ENCODE data around the gene ZBTB16. TPM values are rescaled to one million over a fixed set of nuclear protein-coding genes. Genes with fewer than 3 reads are reported as not detected.

Gene ZBTB16
- total and polyA plus RNA-seq, 11 donors = 15.3 to 130 (median 62.8) TPM

DNA sequence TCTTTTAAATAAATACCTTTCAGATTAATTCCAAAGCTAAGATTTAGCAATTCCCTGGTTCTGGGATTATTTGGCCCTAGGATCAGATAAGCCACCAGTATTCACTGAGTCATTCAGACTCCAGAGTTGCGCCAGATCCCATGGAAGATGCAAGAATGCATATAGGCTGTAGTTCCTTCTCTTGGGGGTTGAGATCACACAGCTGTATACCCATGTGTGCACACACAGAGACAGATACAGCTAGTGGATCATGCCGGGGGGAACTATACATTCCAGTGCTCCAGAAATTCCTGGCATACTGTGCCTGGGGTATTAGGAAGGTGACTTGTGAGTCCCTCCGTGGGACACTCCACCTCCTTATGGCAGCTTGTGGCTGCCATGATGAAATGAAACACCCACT is 75.4 kb downstream of the ZBTB16 start:
- DNase-seq (no peak), ATAC-seq (peak in 1 of 4 donors; percentile 5)
- intact Hi-C loops (cut with DNase I) = loop anchor here in 1 of 10 donors (10.0 kb wide), 1 partner anchor 50 kb away; no protein-coding TSS in a partner anchor
- Histone ChIP-seq H3K9me3 (no peaks in the 10 kb centered on the region), H3K36me3 (no peaks in the 10 kb centered on the region), H3K4me3 (no peak overlapping the region), H3K27ac (peak overlapping the region in 10 of 12 donors; percentile 13 to 86 (median 70)), H3K4me1 (peaks cover 63 to 100% (median 97%) of the 10 kb centered on the region in 12 donors), H3K27me3 (no peaks in the 10 kb centered on the region)
- WGBS, 4 donors = 77 to 92% (median 79%) methylated on average over 3 of the region's 3 CpGs
- no peak for TF ChIP-seq POLR2A (IDR thresholded peaks at IDR 0.05)
- TF ChIP-seq, protein P1, sequence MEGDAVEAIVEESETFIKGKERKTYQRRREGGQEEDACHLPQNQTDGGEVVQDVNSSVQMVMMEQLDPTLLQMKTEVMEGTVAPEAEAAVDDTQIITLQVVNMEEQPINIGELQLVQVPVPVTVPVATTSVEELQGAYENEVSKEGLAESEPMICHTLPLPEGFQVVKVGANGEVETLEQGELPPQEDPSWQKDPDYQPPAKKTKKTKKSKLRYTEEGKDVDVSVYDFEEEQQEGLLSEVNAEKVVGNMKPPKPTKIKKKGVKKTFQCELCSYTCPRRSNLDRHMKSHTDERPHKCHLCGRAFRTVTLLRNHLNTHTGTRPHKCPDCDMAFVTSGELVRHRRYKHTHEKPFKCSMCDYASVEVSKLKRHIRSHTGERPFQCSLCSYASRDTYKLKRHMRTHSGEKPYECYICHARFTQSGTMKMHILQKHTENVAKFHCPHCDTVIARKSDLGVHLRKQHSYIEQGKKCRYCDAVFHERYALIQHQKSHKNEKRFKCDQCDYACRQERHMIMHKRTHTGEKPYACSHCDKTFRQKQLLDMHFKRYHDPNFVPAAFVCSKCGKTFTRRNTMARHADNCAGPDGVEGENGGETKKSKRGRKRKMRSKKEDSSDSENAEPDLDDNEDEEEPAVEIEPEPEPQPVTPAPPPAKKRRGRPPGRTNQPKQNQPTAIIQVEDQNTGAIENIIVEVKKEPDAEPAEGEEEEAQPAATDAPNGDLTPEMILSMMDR (IDR thresholded peaks at IDR 0.05) = no peak

DNA sequence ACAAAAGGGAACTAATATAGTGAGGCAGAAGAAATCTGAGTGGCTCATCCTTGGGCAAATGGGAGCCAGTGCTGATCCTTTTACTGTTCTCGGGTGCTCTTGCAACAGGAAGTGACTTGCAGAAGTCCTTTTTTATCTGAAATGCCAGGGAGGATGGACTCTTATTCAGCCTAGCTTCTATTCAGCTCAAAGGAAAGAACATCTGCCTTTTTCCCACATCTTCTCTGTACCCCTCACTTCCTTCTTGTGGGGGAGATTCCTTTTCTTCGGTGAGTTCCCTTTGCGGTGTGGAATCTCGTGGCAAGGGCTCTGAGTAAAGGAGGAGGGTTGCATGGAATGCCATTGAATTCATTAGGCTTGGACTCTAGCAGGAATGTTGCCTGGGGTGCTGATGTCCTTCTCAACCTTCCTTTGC is 76.2 kb downstream of the ZBTB16 start:
- H3K4me3 ChIP-seq = peak overlapping the region in 1 of 12 donors; percentile 9
- peaks cover 64 to 100% (median 96%) of the 10 kb centered on the region in 12 donors for H3K4me1 ChIP-seq
- no peaks in the 10 kb centered on the region for H3K27me3 ChIP-seq
- WGBS, 4 donors = 35 to 59% (median 48%) methylated on average over 4 of the region's 4 CpGs
- no peak for TF ChIP-seq POLR2A (IDR thresholded peaks at IDR 0.05)
- TF ChIP-seq, protein P1 (IDR thresholded peaks at IDR 0.05) = no peak
- peaks cover 0 to 1% (median 0%) of the 10 kb centered on the region in 9 donors for H3K36me3 ChIP-seq
- peak overlapping the region in 11 of 12 donors; percentile 40 to 86 (median 69) for H3K27ac ChIP-seq
- DNase-seq (no peak), ATAC-seq (peak in 3 of 4 donors; percentile 2 to 19 (median 7))
- intact Hi-C loops (cut with DNase I) = loop anchor here in 1 of 10 donors (10.0 kb wide), 1 partner anchor 51 kb away; no protein-coding TSS in a partner anchor
- H3K9me3 ChIP-seq = no peaks in the 10 kb centered on the region

DNA sequence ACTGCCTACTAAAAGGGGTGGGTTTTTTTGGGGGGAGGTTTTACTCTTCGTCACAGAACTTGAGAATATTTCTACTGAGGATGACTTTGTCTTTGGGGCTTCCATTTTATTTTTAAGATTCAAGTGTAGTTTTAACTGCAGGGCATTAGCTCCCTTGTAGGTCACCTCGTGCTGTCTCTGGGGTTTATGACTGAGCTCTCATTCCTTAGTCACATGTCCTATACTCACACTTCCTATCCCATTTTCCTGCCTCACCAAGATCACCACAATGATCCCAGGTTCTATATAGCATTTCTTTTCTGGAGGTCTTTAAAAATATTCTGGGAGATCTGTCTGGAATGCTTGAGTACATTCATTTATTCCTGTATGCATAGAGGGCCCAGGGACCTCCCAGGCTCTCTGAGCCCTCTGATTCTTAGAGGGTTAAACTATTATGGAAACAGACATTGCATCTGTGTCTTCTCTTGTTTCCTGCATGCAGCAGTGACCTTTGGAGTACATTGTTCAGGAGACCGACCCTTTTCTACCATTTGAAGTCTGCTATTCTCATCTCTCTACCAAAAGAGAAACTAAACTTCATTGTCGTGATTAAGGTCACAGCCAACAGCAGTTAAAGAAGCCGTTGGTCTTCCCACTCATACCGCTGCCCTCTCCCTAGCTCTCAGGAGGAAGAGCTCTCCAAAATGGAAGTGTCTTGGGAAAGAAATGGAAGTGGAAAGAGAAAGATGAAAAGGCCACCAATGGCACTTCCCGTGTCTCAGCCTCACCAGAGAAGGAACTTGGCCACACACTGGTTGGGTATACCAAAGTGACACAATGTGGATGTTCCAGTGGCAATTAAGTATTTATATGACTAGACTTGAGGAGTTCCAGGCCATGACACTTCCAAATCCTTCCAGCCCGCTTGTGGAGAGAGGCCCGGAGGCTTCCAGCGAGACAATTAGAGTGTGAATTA is 77.5 kb downstream of the ZBTB16 start:
- Histone ChIP-seq H3K36me3 (peaks cover 0 to 7% (median 0%) of the 10 kb centered on the region in 9 donors), H3K4me3 (peak overlapping the region in 3 of 12 donors; percentile 1 to 9 (median 2)), H3K27ac (peak overlapping the region in 11 of 12 donors; percentile 40 to 86 (median 69)), H3K4me1 (peaks cover 64 to 100% (median 91%) of the 10 kb centered on the region in 12 donors), H3K9me3 (no peaks in the 10 kb centered on the region), H3K27me3 (no peaks in the 10 kb centered on the region)
- DNase-seq (no peak), ATAC-seq (peak in 1 of 4 donors; percentile 27)
- intact Hi-C loops (cut with DNase I) = loop anchor here in 1 of 10 donors (10.0 kb wide), 1 partner anchor 52 kb away; no protein-coding TSS in a partner anchor
- WGBS, 4 donors = 51 to 60% (median 52%) methylated on average over 10 of the region's 10 CpGs
- TF ChIP-seq, protein P1 (IDR thresholded peaks at IDR 0.05) = no peak
- no peak for TF ChIP-seq POLR2A (IDR thresholded peaks at IDR 0.05)

DNA sequence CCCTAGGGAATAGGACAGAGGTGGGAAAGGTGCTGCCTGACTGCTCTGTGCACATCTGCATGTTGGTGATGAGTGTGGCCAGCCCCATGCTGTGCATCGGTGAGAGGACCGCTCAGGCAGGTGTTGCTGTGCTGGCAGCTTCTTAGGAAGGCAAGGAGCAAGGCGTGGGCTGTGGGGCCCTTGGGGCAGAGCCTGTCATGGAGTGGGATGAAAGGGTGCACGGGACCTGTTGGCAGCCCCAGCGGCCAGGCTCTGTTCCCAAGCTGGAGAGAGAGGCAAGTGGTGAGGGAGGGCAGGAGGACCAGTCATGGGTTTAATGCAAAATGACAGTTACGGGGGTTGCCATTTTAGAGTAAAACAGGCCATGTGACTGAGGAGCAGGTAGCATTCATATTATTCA is 78.3 kb downstream of the ZBTB16 start:
- TF ChIP-seq POLR2A (IDR thresholded peaks at IDR 0.05) = no peak
- TF ChIP-seq, protein P1 (IDR thresholded peaks at IDR 0.05) = no peak
- Histone ChIP-seq H3K27ac (peak overlapping the region in 10 of 12 donors; percentile 50 to 86 (median 70)), H3K4me3 (no peak overlapping the region), H3K4me1 (peaks cover 59 to 100% (median 89%) of the 10 kb centered on the region in 12 donors), H3K36me3 (peaks cover 0 to 7% (median 0%) of the 10 kb centered on the region in 9 donors), H3K27me3 (no peaks in the 10 kb centered on the region), H3K9me3 (no peaks in the 10 kb centered on the region)
- intact Hi-C loops (cut with DNase I) = loop anchor here in 1 of 10 donors (10.0 kb wide), 1 partner anchor 53 kb away; no protein-coding TSS in a partner anchor
- WGBS, 4 donors = 61 to 74% (median 66%) methylated on average over 6 of the region's 6 CpGs
- peak in 1 of 5 donors; percentile 58 for DNase-seq
- peak in 3 of 4 donors; percentile 11 to 40 (median 20) for ATAC-seq

Measured in heart left ventricle (tissue), 16 donors.